WTC11 (cell line): ENCODE results near the gene AP1G1. TPM values are rescaled to one million over a fixed set of nuclear protein-coding genes. Genes with fewer than 3 reads are reported as not detected.
"Not testable (repeated sequence)": the region's sequence is repeated elsewhere in the genome, so short reads cannot be mapped to it uniquely, and the experiment has no call there.

Experiments
- ATAC-seq: fragments of 200-7000 bp; cut with Tn5 transposase; 2 replicates; pipeline ENCODE4 v1.10.0; 2021; ENCODE audit warnings: mild to moderate bottlenecking, moderate library complexity
- CTCF ChIA-PET: fragments of 300-600 bp; sonication (Branson Sonifier 250); formaldehyde crosslinking; loops from one replicate; lab custom pipeline; 2021; ENCODE audit warnings: antibody characterized with exemption; lab: Charles Lee
- POLR2A ChIA-PET: fragments of 350-600 bp; sonication (Branson Sonifier 250); formaldehyde crosslinking; loops from one replicate; lab custom pipeline; 2021; ENCODE audit warnings: antibody characterized with exemption; lab: Charles Lee
- DNase-seq: peaks from one replicate; pipeline ENCODE4 v3.0.0; 2021; ENCODE audit warnings: low spot score
- H3K27ac Mint-ChIP-seq: 2 replicates; pipeline ENCODE4 v1.8.0; 2021; ENCODE audit warnings: mixed read lengths
- H3K27me3 Mint-ChIP-seq: 2 replicates; pipeline ENCODE4 v1.8.0; 2021; ENCODE audit warnings: low read depth, mild to moderate bottlenecking, moderate library complexity, mixed read lengths
- H3K36me3 Mint-ChIP-seq: 2 replicates; pipeline ENCODE4 v1.8.0; 2021; ENCODE audit warnings: mixed read lengths
- H3K4me1 Mint-ChIP-seq: 2 replicates; pipeline ENCODE4 v1.8.0; 2022; ENCODE audit warnings: mixed read lengths
- H3K4me3 Mint-ChIP-seq: 2 replicates; pipeline ENCODE4 v1.8.0; 2021; ENCODE audit warnings: mild to moderate bottlenecking, moderate library complexity, mixed read lengths
- H3K9me3 Mint-ChIP-seq: 2 replicates; pipeline ENCODE4 v1.8.0; 2021; ENCODE audit warnings: mixed read lengths
- CBFB ChIP-seq: sonication (generic); formaldehyde crosslinking; IDR thresholded peaks from 2 replicates; pipeline ENCODE4 v1.8.1; 2022; ENCODE audit warnings: mild to moderate bottlenecking, low read depth, missing genetic modification reagents
- CDX4 ChIP-seq: fragments of 250-450 bp; sonication (Bioruptor Pico); IDR thresholded peaks from 2 replicates; pipeline ENCODE4 v1.9.0; 2021; ENCODE audit warnings: moderate library complexity, mild to moderate bottlenecking, inconsistent platforms, borderline replicate concordance
- CREB1 ChIP-seq: sonication (generic); formaldehyde crosslinking; IDR thresholded peaks from 2 replicates; pipeline ENCODE4 v1.8.0; 2023; ENCODE audit warnings: mild to moderate bottlenecking, missing genetic modification reagents
- ETV6 ChIP-seq: sonication (generic); formaldehyde crosslinking; IDR thresholded peaks from 2 replicates; pipeline ENCODE4 v1.8.1; 2022; ENCODE audit warnings: mild to moderate bottlenecking, missing genetic modification reagents
- FOXJ3 ChIP-seq: sonication (generic); formaldehyde crosslinking; IDR thresholded peaks from 2 replicates; pipeline ENCODE4 v1.9.0; 2021; ENCODE audit warnings: missing genetic modification reagents, mild to moderate bottlenecking, borderline replicate concordance
- FOXK1 ChIP-seq: sonication (generic); formaldehyde crosslinking; IDR thresholded peaks from 2 replicates; pipeline ENCODE4 v1.8.0; 2022; ENCODE audit warnings: mild to moderate bottlenecking, moderate library complexity, missing genetic modification reagents
- FOXP4 ChIP-seq: sonication (generic); formaldehyde crosslinking; IDR thresholded peaks from 2 replicates; pipeline ENCODE4 v1.8.0; 2022; ENCODE audit warnings: mild to moderate bottlenecking, missing genetic modification reagents
- GRHL2 ChIP-seq: fragments of 250-450 bp; sonication (Bioruptor Pico); IDR thresholded peaks from 2 replicates; pipeline ENCODE4 v1.8.0; 2022; ENCODE audit warnings: mild to moderate bottlenecking, moderate library complexity; ENCODE audit not compliant: insufficient replicate concordance, severe bottlenecking
- JUN ChIP-seq: sonication (generic); formaldehyde crosslinking; IDR thresholded peaks from 2 replicates; pipeline ENCODE4 v1.8.0; 2023; ENCODE audit warnings: mild to moderate bottlenecking, missing genetic modification reagents
- MLX ChIP-seq: sonication (generic); formaldehyde crosslinking; IDR thresholded peaks from 2 replicates; pipeline ENCODE4 v1.8.1; 2023; ENCODE audit warnings: mild to moderate bottlenecking, missing genetic modification reagents, moderate library complexity
- MYBL2 ChIP-seq: sonication (generic); formaldehyde crosslinking; IDR thresholded peaks from 2 replicates; pipeline ENCODE4 v1.8.1; 2023; ENCODE audit warnings: mild to moderate bottlenecking, moderate library complexity, missing genetic modification reagents
- NFE2L1 ChIP-seq: sonication (generic); formaldehyde crosslinking; IDR thresholded peaks from 2 replicates; pipeline ENCODE4 v1.8.1; 2023; ENCODE audit warnings: missing genetic modification reagents
- SOX15 ChIP-seq: fragments of 250-450 bp; sonication (Bioruptor Pico); IDR thresholded peaks from 2 replicates; pipeline ENCODE4 v1.9.0; 2021; ENCODE audit warnings: mild to moderate bottlenecking
- TEAD1 ChIP-seq: sonication (generic); formaldehyde crosslinking; IDR thresholded peaks from 2 replicates; pipeline ENCODE4 v1.8.0; 2022; ENCODE audit warnings: mild to moderate bottlenecking, missing genetic modification reagents
- USF1 ChIP-seq: sonication (generic); formaldehyde crosslinking; IDR thresholded peaks from 2 replicates; pipeline ENCODE4 v1.8.0; 2022; ENCODE audit warnings: mild to moderate bottlenecking, missing genetic modification reagents
- ZBTB21 ChIP-seq: sonication (generic); formaldehyde crosslinking; IDR thresholded peaks from 2 replicates; pipeline ENCODE4 v1.8.1; 2023; ENCODE audit warnings: mild to moderate bottlenecking, missing genetic modification reagents, borderline replicate concordance
- ZNF138 ChIP-seq: sonication (generic); formaldehyde crosslinking; conservative IDR thresholded peaks from 2 replicates; pipeline ENCODE4 v1.8.1; 2022; ENCODE audit warnings: mild to moderate bottlenecking, moderate library complexity, missing genetic modification reagents
- ZNF416 ChIP-seq: fragments of 250-450 bp; sonication (Bioruptor Pico); IDR thresholded peaks from 2 replicates; pipeline ENCODE4 v1.9.0; 2021; ENCODE audit warnings: mild to moderate bottlenecking, inconsistent platforms
- total RNA-seq: library from RNA; stranded (reverse); gene quantifications from 3 replicates; pipeline ENCODE4 v1.2.3, GENCODE V29; 2021

Gene AP1G1
- total RNA-seq, 1 experiment from 2014 or later = 72.4 TPM

GRCh38 chr16:71689901-71690300 lies 118.7 kb downstream of the AP1G1 start:
- no peaks in the 10 kb centered on the region for H3K4me1 Mint-ChIP-seq
- POLR2A ChIA-PET = interaction anchor here (0.6 kb wide), 1 partner anchor 7 kb away, joined by 4 read pairs; no protein-coding TSS in a partner anchor
- H3K9me3 Mint-ChIP-seq = no peaks in the 10 kb centered on the region
- no peak for ATAC-seq
- no peak overlapping the region for H3K27ac Mint-ChIP-seq
- peaks cover 34% of the 10 kb centered on the region for H3K36me3 Mint-ChIP-seq
- TF ChIP-seq MYBL2 (no peak), NFE2L1 (CRISPR knock-in tag) (no peak), FOXP4 (no peak)
- no peak overlapping the region for H3K4me3 Mint-ChIP-seq
- no peak for DNase-seq
- no peaks in the 10 kb centered on the region for H3K27me3 Mint-ChIP-seq
- CTCF ChIA-PET = no interaction called here

GRCh38 chr16:71687861-71688260 lies 120.8 kb downstream of the AP1G1 start:
- Mint-ChIP-seq H3K4me3 (no peak overlapping the region), H3K9me3 (no peaks in the 10 kb centered on the region), H3K27me3 (no peaks in the 10 kb centered on the region), H3K36me3 (peaks cover 48% of the 10 kb centered on the region), H3K4me1 (no peaks in the 10 kb centered on the region), H3K27ac (no peak overlapping the region)
- ATAC-seq (no peak), DNase-seq (no peak)
- ChIA-PET CTCF (no interaction called here), POLR2A (no interaction called here)
- TF ChIP-seq ZBTB21 (CRISPR knock-in tag) (no peak), JUN (CRISPR knock-in tag) (no peak)

- H3K9me3 Mint-ChIP-seq, H3K27me3 Mint-ChIP-seq, H3K4me1 Mint-ChIP-seq, DNase-seq, ATAC-seq, H3K4me3 Mint-ChIP-seq: not testable (repeated sequence)
- POLR2A ChIA-PET = interaction anchor here (0.6 kb wide), 1 partner anchor 52 kb away, joined by 3 read pairs; no protein-coding TSS in a partner anchor
- Mint-ChIP-seq H3K36me3 (peaks cover 59% of the 10 kb centered on the region), H3K27ac (0 out of 2 replicates have a peak overlapping the region, but pooled peaks have one; percentile 41)
- CTCF ChIA-PET = interaction anchor here (0.7 to 1.2 kb wide), 2 partner anchors 277 to 1269 kb away, joined by 3 to 4 read pairs; no protein-coding TSS in a partner anchor
Measured at GRCh38 chr16:71684280-71684679, 124.4 kb downstream of the AP1G1 start.

- no peak overlapping the region for H3K4me3 Mint-ChIP-seq
- H3K27me3 Mint-ChIP-seq = no peaks in the 10 kb centered on the region
- H3K9me3 Mint-ChIP-seq = no peaks in the 10 kb centered on the region
- ChIA-PET POLR2A (no interaction called here), CTCF (no interaction called here)
- peaks cover 68% of the 10 kb centered on the region for H3K36me3 Mint-ChIP-seq
- TF ChIP-seq FOXK1 (CRISPR knock-in tag) (no peak), ZNF138 (CRISPR knock-in tag) (no peak), CREB1 (no peak), SOX15 (CRISPR knock-in tag) (no peak), GRHL2 (CRISPR knock-in tag) (no peak), USF1 (no peak), ZNF416 (CRISPR knock-in tag) (no peak), TEAD1 (no peak), CBFB (CRISPR knock-in tag) (no peak), FOXJ3 (CRISPR knock-in tag) (no peak), ETV6 (no peak), MLX (CRISPR knock-in tag) (no peak), CDX4 (CRISPR knock-in tag) (no peak)
- no peak for DNase-seq
- 0 out of 2 replicates have a peak overlapping the region, but pooled peaks have one; percentile 56 for H3K27ac Mint-ChIP-seq
- H3K4me1 Mint-ChIP-seq = no peaks in the 10 kb centered on the region
- no peak for ATAC-seq
Measured at GRCh38 chr16:71681360-71681759, 127.3 kb downstream of the AP1G1 start.

Other genes with a start within 250 kb of the AP1G1 start
- 0.66 to 0.89 TPM (median 0.68 TPM) in 3 replicates for gene TAT, start 231.7 kb downstream of the AP1G1 start, total RNA-seq
- 29.2 to 31.0 TPM (median 30.0 TPM) in 3 replicates for gene MARVELD3, start 182.7 kb downstream of the AP1G1 start, total RNA-seq
- gene PHLPP2, start 84.1 kb downstream of the AP1G1 start, total RNA-seq = 19.1 to 29.3 TPM (median 19.2 TPM) in 3 replicates
- 21.5 to 23.2 TPM (median 23.0 TPM) in 3 replicates for gene ATXN1L, start 37.1 kb upstream of the AP1G1 start, total RNA-seq
- 14.1 to 16.2 TPM (median 15.4 TPM) in 3 replicates for gene ZNF821, start 75.3 kb upstream of the AP1G1 start, total RNA-seq
- 255 to 272 TPM (median 268 TPM) in 3 replicates for gene IST1, start 86.7 kb upstream of the AP1G1 start, total RNA-seq
- not detected in 3 replicates for gene PKD1L3, start 191.6 kb upstream of the AP1G1 start, total RNA-seq
- 15.3 to 19.0 TPM (median 16.5 TPM) in 3 replicates for gene DHODH, start 199.9 kb upstream of the AP1G1 start, total RNA-seq
- 10.0 to 20.6 TPM (median 11.1 TPM) in 3 replicates for gene HP, start 245.7 kb upstream of the AP1G1 start, total RNA-seq